Measurements from ENCODE around the gene KCND3.

Gene KCND3

DNA sequence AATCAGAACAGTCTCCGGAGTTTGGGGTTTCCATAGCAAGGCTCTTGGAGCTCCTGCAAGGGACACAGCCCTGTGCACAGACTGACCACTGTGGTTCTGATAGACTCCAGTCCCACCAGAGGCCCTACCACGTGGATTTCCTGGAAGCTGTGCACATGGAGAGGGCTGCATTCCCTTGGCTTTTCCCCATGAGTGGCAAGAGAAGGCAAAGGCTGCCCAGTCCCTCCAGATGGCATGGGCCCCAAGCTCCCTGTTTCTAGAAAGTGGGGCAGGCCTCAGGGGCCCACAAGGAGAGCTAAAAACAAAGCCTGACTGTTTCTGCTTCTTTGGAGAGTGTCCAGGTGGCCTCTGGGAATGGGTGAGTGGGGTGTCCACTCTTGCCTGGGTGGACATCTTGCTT is 146.3 kb downstream of the KCND3 start:
- DNase-seq (ENCODE audit: low read depth): no peak

DNA sequence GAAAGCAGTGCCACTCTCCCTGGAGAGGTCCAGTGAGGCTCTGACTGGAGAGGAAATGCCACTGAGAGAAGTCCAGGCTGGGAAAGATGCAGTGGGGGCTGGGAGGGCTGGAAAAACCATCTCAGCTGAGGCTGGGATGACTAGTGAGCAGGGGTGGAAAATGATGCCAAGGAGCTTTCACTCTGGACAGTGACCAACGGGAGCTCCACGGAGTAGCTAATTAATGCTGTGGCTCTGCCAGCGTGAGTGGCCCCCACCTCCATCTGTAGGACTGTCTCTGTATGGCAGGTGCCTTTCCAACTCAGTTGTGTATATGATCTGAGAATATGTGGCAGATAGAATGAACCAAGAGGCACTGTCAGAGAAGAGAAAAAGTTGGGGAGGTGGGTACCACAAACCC is 147.1 kb downstream of the KCND3 start:
- DNase-seq (ENCODE audit: low read depth): no peak

DNA sequence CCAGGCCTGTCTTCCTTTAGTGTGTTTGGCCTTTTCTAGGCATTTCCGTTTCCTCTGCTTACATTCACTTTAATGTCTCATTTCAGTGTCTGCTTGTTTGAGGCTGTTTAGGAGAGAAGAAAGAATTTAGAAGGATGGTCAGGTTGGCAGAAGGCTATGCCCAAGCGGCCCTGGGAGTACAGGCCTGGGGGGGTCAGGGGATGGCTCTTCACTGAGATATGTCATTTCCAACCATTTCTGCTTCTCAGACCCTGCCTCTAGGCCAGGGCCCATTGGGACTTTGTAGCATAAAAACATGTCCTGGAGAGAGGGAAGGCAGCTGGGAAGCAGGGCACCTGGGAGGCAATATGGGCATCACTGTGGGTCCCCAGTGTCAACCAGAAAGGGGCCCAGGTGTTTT is 147.7 kb downstream of the KCND3 start:
- DNase-seq (ENCODE audit: low read depth): no peak

DNA sequence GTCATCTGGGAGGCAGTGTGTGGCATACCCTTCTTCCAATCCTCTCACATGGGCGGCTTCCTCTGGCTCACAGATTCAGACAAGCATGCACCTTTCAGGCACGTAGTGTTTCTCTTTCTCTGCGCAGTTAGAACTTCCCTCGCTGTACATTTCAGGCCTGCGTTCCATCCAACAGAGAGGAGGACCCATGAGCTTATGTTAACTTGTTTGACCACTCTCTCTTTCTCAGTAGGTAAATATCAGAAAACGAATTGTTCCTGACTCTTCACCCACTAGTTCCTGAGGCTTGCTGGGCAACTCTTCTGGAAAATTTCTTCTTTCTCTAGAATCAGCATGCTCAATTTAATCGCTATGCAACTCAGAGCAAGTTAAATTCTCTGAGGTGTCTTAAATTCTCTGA is 148.3 kb downstream of the KCND3 start:
- no peak for DNase-seq (ENCODE audit: low read depth)

DNA sequence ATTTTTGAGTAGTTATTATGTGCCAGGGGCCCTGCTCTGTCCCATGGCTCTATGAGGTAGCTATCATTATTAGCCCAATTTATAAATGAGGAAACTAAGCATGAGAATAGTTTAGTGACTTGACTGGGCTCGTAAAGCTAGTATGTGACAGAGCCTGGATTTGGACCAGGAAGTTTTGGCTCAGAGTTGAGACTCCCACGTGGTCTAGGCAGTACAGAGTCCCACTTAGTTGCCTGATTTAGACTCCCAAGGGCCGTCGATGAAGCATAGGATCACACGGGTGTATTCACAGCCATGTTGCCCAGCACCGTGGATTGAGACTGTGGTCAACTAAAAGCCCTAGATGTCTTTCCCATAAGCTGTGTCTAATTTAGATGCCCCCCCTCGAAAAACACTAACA is 152.1 kb downstream of the KCND3 start:
- no peak for DNase-seq (ENCODE audit: low read depth)

DNA sequence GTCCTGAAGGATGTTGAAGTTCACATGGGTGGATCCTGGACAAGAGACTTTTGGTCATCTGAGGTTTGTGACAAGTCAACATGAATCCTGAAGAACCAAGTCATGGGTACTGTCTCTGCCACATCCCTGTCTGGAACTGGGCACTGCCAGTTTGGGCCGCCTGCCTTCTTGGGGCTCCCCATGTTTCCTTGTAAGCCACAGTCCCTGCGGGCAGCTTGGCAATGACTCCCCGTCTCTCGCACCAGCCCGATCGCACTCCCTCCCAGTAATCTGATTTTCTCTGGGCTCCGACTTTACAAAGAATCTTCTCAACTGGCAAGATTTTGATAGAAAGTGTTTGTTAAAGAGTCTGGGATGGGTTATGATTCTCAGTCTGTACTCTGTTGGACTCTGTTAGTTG is 153.4 kb downstream of the KCND3 start:
- DNase-seq (ENCODE audit: low read depth): no peak

DNA sequence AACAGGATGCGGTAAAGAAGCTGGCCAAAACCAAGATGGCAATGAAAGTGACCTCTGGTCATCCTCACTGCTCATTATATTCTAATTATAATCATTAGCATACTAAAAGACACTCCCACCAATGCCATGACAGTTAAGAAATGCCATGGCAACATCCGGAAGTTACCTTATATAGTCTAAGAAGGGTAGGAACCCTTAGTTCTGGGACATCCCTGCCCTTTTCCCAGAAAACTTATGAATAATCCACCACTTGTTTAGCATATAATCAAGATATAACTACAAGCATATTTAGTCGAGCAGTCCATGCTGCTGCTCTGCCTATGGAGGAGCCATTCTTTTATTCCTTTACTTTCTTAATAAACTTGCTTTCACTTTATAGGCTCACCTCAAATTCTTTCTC is 154.0 kb downstream of the KCND3 start:
- no peak for DNase-seq (ENCODE audit: low read depth)

DNA sequence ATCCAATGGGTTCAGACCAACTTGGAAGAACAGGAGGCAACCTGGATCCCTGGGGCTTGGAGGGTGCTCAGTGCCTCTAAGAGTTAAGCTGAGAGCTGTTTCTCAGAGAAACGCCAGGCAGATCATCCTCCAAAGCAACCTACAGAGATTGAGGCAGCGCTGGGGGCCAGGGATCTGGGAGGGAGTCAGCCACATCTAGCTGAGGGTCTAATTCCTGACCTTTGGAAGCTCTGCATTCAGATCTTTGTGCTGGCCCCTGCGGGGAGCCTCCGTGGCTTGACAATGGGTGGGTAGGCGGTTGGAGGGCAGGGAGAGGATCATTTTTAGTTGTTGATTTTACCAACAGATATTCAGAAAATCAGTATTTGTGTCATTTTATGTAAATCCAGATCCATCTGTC is 154.5 kb downstream of the KCND3 start:
- DNase-seq (ENCODE audit: low read depth): no peak

DNA sequence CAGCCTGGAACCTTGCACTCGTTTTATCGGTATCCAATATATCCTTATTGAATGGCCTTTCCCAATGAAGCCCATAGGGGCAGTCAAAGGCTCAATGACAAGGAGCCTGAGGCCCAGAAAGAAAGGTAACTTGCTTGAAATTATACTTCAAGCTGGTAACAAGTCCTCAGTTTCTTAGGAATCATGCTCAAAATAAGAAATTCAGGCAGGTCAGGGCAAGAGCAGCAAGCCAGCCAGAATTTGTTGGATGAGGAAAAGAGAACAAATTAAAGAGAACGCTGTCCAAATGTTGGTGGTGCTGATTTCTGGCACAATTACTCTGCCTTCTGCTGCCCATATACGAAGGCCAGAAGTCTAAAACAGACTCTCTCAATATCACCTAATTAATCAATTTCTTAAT is 156.1 kb downstream of the KCND3 start:
- DNase-seq (ENCODE audit: low read depth): no peak

DNA sequence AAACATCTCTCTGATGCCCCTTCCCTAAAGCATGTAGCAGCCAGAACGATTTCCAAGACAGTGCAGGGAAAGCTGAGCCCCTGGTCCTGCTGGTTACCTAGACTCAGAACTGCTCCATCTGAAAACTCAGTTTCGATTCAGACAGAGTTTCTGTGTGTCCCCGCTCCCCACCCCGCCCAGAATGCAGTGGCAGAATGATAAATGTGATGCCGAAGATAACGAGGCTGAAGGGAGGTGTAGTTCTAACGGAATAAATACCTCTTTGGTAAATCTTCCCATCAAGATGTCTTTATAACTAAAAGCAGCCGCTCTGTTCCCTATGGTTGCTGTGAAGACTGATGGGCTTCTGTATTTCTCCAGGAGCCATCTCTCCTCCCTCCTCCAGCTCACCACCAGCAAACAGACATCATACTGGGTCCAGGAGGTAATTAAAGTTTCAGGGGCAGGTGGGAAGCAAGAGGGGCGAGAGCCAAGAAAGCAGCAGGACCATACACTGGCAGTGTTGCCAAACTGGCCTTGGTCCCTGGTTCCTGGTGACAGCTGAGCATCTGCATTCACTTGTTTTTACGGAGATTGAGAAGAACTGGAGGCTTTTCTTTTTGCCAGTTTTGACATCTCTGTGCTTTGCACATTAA is 156.8 kb downstream of the KCND3 start:
- no peak for DNase-seq (ENCODE audit: low read depth)

DNA sequence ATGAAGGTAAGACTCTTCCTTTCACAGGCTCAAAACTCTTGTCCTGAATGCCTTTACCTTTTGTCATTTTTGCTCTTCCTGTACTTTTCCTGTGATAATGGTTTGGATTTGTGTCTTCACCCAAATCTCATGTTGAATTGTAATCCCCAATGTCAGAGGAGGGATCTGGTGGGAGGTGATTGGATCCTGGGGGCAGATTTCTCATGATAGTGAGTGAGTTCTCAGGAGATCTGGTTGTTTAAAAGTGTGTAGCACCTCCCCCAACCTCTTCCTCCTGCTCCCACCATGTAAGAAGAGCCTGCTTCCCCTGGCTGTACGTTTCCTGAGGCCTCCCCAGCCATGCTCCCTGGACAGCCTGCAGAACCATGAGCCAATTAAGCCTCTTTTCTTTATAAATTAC is 158.3 kb downstream of the KCND3 start:
- DNase-seq (ENCODE audit: low read depth): no peak

DNA sequence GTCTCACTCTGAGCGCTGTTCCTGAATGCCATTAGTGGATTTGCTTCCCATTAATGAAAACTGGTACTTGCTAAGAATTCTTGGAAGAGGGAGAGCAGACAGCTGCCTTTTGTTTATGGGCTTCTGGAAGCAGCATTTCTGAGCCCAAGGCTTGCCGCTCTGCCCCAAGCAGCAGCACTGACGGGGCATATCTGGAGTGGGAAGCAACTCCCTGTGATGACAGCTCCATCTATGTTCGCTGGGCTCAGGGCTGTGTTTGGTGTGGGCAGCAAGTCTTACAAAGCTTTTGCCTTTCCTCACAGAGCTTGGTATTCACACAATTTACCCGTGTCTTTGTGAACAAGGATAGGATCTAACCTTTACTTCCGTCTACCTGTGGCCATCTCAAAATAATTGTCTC is 161.5 kb downstream of the KCND3 start:
- DNase-seq (ENCODE audit: low read depth): no peak

DNA sequence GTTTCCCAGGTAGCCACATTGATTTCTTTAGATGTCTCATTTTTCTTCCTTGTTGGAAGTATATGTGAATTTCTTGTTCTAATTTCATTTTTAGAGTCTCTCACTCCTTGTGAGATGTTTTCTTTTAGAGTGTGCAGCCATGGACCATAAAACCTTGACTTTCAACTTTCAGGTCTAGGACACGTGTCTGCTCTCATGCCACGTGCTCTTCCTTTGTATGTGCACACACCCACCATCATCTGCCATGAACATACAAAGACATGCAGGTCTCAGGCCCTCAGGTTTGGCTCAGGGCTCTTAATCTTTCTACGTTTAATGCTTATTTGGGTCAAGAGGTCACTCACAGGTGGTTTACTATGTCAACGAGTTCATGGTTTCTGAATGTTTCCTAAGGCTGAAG is 163.2 kb downstream of the KCND3 start:
- DNase-seq (ENCODE audit: low read depth): no peak

DNA sequence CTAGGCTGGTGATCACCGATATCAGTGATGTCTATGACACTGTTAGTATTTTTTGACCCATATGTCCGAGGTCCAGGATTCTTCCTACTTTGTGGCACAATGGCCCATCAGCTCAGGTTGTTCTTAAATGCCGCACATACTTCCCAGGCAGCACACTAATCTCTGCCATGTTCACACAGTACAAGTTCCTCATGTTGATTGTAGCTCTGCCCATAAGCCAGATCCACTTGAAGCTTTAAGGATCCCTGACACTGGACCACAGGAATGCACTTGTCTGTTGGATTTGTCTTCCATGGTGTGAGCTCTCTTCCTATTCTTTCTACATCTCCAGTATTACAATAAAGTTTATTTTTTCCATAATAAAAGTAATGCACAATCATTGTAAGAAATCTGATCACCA is 164.3 kb downstream of the KCND3 start:
- DNase-seq (ENCODE audit: low read depth): no peak

DNA sequence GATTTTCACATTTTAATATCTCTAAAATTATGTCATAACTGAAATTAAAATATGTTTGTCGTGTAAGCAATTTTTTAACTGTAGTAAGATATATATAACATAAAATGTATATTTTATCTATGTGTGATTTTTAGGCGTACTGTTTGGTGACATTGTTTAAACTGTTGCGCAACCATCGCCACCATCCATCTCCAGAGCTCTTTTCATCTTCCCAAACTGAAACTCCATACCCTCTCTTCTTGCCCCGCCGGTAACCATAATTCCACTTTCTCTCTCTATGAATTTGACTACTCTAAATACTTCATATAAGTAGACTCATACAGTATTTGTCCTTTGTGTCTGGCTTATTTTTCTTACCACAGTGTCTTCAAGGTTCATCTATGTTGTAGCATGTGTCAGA is 167.3 kb downstream of the KCND3 start:
- DNase-seq (ENCODE audit: low read depth): no peak

DNA sequence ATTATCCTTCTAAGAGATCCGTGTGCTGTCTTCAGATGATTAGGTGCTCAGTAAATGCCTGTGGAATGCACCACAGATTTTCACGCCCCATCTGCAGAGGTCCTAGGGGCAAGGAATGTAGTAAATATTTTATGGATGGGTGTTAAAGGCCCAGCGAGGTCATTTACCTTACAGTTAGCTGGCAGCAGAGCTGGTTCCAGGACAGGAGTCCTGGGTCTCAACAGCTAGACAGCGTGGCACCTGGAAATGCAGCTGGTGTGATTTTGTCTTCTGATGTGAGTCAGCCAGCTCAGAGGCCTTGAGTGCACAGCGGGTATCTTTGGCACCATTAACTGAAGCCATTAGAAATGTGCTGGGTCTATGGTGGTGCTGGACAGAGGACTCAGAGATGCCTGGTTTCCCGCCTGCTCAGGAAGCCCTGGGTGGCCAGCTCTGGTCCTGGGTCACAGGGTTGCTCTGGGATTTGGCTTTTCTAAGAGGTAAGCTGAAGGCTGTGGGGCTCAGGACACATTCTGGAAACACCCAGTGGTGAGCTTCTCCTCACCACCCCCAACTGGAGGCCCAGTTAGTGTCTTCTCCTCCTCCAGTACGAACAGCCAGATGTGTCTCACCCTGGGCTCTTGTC is 168.2 kb downstream of the KCND3 start:
- DNase-seq (ENCODE audit: low read depth): no peak

DNA sequence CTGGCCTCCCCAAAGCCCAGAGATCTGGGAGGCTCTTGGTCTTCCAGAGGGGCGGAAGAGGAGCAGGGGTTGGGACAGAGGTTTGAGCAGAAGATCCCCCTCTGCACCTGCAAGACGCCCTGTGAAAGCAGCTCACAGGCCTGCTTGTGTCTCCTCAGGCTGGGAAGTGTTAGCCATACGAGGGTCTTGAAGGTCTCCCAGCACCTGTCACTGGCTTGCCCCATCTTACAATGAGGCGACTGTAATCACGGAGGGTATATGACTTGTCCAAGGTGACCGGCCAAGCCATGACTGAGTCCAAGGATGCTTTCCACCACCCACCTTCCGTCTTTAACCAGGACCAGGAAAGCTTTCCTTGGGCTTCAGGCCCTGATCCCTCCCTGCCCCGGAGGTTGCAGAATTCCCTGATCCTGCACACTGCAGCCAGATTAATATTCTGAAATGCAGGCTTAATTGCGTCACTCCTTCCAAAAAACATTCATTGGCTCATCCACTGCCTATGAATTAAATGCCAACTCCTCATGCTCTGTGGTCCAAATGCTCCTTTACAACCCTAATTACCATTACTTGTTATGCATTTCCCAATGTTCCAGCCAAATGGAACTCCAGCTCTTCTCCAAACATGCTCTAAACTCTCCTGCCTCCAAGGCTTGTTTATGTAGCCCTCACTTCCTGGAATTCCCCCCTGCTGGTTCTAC is 169.8 kb downstream of the KCND3 start:
- no peak for DNase-seq (ENCODE audit: low read depth)

DNA sequence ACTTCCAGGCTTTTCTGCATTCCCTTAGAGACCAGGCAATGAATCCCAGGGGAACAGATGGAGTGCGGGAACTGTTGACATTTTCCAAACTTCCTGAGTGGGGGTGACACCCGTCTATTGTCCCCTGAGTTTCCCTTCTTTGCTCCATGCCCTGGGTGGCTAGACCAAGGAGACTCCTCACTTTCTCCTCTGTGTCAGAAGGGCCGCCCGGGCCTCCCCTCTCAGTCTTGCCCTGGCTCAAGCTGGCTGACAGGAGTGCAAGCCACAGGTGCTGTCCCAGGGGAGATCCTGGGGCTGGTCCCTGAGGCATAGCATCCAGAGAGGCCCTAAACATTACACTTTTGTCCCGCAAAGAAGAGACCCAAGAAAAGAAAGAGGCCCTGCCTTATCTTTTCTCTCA is 170.9 kb downstream of the KCND3 start:
- DNase-seq (ENCODE audit: low read depth): no peak

DNA sequence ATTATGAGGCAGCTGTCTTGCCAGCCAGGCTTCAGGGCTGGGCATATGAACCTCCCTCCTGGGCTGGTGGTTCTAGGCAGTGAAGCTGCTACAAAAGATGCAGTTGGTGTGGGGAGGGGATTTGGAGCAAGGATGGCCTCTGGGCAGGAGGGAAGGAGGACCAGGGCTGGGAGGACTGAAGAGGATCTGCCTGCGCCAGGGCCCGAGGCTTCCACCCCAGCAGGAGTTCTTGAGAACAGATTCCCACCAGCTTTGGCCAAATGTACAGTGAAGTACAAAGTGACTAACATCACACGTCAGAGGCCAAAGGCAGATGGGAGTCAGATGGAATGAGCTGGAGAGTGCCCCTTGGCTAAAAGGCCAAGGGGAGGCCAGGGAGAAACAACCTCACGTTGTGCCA is 171.4 kb downstream of the KCND3 start:
- DNase-seq (ENCODE audit: low read depth): no peak

DNA sequence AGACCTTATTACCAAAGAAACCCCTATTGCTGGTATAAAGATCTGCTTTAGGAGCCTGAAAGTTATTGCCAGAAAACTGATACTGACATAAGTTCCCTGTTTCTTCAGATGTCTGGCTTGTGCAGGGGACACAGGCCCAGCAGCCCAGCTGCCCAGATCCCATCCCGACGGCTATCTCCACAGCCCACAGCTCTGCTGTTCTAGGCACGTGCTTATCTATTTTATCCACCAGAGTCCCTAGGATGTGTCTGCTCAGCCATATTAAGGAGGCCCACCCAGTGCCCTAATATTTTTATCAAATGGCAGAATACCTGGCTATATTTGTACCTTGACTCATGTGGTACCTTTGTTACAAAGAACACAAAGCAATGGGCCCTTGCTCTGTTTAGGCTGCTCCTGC is 174.8 kb downstream of the KCND3 start:
- no peak for DNase-seq (ENCODE audit: low read depth)

DNA sequence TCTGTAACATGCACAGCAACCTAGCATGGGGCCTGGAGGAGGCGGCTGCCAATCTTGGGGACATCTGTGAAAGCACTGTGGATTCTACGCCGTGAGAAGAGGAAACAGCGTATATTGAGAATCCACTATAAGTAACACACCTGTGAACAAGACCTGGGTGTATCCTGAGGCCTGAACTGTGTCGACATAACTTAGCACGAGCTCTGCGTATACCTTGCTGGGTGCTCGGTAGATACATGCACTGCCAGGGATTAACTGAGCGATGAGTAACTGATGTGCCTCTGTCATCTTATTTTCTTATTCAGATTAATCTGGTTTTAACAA is 175.2 kb downstream of the KCND3 start:
- no peak for DNase-seq (ENCODE audit: low read depth)

DNA sequence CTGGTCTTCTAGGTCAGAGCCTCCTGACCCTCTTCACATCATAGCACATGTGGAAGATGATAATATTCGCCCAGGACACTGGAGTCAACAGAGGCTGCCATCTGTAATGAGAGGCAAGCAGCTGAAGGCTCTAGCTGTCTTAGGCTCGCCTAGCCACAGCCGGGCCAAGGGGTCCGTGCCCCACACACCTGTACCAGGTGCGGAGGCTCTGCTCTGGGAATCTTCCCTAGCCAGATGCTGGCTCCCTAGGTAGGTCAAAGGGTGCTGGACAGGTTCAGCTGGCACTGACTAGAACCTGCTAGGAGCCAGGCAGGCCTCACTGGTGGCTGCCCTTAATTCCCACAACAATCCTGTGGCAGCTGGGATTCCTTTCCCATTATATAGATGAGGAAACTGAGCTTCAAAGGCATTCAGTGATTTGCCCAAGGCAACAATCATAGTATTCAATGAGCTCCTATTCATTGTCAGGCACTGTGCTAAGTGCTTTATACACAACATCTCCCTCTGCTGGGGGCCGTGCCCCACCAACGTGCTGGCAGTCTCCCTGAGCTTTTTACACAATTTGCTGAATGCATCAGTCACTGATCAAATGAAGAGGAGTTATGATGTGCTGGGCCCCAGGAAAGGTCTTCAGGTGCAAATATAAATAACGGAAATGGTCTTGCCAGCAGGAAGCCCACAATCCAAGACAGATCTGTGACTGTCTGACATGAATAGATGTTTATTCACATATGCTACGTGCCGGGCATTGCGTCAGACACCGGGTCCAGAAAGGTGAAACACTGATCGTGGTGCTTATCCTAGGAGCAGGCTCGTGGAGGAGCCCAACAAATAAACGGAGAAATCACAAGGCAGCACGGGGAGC is 175.8 kb downstream of the KCND3 start:
- DNase-seq (ENCODE audit: low read depth): no peak

DNA sequence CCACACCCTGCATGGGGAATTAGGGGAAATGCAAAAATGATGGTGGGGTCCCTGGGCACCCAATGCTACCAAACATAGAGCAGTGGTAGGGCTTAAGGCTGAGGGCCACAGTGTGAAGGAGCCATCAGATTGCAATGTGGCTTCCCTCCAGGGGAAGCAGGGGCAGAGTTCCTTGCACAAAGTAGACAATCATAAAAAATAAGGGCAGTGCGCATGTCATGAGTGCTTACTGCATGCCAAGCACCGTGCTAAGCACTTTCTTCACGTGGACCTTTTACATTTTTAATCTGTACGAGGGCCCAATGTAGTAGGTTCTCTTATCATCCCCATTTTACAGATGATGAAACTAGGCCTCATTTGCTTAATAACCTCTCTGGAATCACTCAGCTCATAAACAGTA is 177.2 kb downstream of the KCND3 start:
- DNase-seq (ENCODE audit: low read depth): no peak
